HG02623 (cell line): Measurements from ENCODE around the gene OR52B6.
"Not testable (repeated sequence)": the region's sequence is repeated elsewhere in the genome, so short reads cannot be mapped to it uniquely, and the experiment has no call there.

ENCODE experiments used
- ATAC-seq: cut with Tn5 transposase; IDR thresholded peaks from one replicate; pipeline ENCODE4 v1.9.1; 2021; ENCODE audit warnings: moderate library complexity; ENCODE audit not compliant: unreplicated experiment

Gene OR52B6

DNA sequence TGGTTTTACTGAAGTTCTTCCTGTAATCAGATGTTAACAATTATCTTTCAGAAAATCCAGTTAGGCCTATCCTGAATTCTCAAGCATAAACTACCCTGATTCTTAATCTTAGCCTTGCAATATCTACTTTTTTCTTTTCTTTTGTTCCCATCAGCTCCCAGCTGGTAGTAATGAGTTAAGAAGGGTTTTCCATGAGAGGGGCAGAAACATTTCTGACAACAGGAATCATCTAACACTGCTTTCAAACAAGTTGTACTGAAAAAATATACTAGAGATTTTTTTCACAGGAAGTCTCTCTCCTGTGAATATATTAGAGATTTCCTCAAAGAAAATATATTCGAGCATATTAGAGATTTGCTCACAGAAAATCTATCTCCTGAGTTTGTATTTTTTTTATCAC lies 12.5 kb downstream of the OR52B6 start:
- no peak for ATAC-seq

DNA sequence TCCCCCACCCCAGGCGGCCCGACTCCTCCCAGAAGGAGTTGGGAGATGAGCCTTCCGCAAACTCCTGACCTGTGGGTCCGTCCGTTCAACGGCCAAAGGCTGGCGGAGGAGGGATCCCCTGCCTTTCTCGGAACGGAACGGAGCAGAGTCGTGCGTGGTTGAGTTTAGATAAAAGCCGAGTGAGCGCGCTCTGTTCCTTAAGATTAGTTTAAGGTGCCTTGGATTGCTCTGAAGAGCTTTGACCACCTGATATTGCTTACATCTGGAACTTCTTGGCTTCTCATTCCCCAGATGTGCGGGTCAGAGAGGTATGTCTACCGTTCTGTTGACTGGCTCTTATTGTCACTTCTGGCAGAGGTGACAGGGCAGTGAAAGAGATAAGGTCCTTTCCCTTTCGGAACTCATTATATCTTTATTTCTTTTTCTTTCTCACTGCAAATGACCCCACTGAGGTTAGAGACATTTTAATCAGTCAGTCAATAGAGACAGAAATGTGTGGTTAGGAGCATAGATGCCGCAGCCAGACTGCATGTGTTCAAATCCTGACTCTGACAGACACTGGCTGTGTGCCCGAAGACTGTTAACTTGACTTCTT lies 16.0 kb downstream of the OR52B6 start, which contains the start of gene TRIM6:
Gene TRIM6, plus strand, starts transcription at position 31 of the 595 bp plus-strand sequence. Its CDS starts 261 bp downstream, at position 292.
- ATAC-seq = peak; percentile 41

DNA sequence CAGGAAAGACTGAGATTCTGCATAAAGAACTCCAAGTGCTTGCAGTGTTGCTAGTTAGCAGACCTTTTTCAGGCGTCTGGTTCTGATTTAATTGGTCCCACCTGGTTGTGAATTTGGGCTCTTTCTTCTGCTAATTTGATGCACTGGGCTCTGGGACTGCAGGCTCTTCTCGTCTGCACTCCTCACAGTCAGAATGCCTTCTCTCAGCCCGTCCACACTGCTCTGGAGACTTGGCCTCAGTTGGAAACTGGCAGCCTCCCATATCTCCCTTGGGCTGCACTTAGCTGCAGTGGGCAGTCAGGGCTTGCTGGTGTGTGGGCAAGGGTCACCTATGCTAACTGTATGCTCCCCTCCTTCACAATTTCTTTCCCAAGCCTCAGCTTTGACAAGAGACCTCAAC lies 17.3 kb downstream of the OR52B6 start:
- no peak for ATAC-seq

DNA sequence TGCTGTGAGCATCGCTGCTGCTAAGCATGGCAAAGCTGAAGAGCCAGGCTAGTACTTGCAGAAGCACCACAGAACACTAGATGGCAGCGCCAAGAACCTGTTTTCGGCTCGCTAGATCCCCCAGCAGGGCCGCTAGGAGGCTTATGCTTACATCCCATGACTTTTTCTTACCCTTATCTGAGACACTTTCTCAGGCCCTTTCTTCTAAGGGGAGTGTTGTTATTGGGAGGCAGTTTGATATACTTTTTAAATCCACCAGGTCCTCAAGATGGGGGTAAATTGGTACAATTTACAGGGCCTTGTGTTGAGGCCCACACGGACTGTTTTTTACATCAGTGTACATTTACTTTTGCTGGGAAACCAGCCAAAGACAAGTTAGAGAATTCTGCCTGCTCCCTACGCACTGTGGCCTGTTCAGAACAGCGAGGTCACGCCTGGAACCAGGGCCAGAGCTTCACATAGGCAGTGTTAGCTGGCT lies 19.7 kb downstream of the OR52B6 start:
- peak; percentile 84 for ATAC-seq

DNA sequence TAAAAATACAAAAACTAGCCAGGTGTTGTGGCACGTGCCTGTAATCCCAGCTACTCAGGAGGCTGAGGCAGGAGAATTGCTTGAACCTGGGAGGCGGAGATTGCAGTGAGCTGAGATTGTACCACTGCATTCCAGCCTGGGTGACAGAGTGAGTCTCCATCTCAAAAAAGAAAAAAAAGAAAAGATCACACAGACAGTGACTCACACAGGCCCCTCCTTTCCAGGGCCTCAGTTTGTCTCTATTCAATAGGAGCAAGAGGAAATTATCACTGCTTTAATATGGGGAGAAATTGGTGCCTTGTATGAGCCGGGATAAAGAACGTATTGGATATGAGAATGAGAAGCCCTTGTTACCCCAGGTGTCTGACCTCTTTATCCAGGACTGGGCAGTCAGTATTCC lies 22.1 kb downstream of the OR52B6 start:
- ATAC-seq = not testable (repeated sequence)

DNA sequence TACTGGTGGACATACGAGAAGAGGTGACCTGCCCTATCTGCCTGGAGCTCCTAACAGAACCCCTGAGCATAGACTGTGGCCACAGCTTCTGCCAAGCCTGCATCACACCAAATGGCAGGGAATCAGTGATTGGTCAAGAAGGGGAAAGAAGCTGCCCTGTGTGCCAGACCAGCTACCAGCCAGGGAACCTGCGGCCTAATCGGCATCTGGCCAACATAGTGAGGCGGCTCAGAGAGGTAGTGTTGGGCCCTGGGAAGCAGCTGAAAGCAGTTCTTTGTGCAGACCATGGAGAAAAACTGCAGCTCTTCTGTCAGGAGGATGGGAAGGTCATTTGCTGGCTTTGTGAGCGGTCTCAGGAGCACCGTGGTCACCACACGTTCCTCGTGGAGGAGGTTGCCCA lies 22.6 kb downstream of the OR52B6 start:
- ATAC-seq = no peak

DNA sequence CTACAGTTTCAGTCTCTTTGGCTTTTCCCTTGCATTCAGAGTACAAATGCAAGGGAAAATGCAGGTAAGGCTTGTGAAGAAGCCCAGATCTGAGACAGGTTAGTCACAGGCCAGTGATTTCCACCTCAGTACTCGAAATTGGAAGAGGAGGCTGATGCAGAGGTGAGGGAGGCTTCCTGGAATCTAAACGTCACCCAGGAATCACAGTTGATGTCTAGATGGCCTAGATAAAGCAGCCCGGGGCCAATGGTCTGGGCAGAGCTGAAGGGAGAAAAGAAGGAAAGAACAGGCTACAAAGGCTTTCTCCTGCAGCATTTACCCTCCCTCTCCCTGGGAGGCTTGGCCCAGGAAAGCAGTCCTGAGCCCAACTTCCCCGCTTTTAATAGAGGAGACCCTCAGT lies 24.2 kb downstream of the OR52B6 start:
- ATAC-seq = no peak

DNA sequence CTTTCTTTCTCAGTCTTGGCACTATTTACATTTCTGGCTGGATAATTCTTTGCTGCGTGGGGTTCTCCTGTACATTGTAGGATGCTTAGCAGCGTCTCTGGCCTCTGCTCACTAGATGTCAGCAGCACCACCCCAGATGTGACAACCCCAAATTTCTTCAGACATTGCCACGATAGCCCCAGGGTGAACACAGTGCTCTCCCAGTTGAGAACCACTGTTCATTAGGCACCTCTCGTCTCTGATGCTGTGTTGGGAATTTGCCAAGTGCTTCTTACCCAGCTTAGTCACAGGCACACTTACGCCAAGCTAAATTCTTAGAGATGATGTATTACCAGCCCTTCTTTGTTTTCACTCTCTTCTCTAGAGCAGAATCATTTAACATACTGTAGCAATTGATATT lies 25.2 kb downstream of the OR52B6 start:
- ATAC-seq = no peak

DNA sequence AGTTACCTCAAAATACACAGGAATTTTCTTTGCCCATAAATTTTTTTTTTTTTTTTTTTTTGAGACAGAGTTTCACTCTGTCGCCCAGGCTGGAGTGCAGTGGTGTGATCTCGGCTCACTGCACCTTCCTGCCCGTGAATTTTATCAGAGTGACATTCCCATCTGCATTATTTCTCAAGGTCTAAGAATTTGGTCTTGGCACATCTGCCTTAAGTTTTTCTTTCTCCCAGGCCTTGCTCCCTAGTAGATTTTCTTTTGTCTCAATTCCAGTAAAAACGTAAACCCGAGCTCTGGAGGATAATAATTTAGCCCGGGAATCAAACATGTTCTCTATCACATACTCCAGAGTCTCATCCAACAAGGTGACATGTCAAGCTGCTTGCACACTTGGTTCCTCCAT lies 28.1 kb downstream of the OR52B6 start:
- ATAC-seq = no peak

DNA sequence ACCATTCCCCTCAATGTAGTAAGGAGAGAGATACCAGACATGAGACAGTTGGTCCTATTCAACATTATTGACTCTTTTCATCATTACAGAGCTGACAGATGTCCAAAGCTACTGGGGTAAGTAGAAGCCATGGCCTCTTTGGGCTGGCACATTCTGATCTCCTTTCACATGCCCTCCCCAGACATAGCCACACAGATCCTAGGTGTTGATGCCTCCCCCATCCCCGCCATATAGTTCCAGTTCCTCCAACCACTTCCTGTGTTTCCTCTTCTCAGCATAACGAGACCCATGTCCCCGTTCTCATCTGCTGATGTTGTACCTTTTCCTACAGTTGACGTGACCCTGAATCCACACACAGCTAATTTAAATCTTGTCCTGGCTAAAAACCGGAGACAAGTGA lies 29.8 kb downstream of the OR52B6 start:
- no peak for ATAC-seq

DNA sequence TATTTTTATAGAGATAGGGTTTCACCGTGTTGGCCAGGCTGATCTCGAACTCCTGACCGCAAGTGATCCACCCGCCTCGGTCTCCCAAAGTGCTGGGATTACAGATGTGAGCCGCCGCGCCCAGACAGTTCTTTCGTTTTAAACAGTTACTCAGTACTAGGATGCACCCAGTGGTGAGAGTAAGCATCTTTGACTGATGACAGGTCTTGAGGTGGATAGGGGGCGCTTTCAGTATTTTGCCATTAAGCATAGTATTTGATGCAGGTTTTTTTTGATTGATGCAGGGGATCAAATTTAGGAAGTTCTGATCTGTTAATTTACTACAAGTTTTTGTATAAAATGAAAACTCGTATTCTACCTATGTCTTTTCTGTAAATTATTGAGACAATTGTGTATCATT lies 30.9 kb downstream of the OR52B6 start:
- no peak for ATAC-seq

DNA sequence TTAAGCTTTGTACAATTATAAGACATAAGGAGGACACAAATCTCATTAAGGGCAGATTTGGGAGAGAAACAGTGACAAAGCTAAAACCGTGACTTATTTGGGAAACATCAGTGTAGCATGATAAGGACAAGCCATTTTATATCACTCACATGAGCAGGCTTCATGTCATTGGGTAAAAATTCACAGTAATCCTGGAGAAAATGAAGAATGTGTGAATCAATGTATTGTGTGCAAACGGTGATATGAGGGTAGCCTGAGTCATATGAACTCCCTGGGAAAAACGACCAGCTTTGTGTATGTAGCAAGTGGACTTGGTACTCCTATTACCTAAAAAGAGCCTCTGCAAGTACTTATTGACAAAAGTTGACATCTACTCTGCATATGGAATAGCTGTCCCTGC lies 38.1 kb downstream of the OR52B6 start:
- ATAC-seq = no peak

DNA sequence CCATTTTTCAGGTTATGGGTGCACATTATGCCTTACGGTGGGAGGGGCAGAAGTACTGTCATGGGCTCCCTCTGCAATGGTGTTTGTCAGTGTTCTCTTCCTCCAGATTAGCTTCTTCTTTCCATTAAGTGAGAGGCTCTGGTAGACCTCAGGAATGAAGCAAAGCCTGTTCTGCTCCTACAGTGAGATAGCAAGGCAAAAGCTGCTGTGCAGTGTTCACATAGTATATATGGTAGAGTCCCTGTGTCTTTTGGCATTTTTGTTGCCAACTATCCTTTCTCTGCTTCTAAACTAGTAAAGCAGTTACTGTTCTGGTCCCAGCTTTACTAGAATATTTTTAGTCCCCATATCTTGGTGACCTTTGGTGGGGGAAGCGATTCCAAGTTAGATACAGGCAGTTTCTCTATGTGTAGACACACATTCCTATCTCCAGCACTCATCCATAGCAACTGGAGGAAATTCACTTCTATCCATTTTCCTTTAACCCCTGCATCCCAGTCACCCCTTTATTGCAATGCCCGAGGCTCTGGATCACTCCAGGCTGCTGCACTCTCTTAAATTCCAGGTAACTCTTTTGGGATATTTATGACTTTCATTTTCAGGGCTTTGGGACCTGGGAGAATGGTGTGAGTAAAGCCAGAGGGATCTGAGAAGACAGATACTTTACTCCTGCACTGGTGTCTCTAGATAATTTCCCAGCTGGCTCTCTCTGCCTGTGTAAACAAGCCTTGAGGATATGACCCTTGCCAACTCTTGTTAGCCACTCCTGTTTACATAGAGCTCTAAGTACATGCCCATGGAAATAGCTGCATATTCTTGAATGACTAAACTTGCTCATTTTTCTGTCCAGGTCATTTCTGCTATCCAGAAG lies 40.2 kb downstream of the OR52B6 start:
- no peak for ATAC-seq

DNA sequence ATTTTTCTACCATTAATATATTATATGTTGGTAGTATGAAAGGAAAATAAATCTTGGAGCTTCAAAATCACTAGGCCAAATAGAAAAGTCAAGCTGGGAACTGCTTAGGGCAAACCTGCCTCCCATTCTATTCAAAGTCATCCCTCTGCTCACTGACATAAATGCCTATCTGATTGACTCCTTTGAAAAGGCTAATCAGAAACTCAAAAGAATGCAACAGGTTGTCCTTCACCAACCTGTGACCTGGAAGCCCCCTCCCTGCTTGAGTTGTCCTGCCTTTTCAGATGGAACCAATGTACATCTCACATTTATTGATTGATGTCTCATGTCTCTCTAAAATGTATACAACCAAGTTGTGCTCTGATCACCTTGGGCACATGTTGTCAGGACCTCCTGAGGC lies 40.9 kb downstream of the OR52B6 start:
- ATAC-seq = no peak

DNA sequence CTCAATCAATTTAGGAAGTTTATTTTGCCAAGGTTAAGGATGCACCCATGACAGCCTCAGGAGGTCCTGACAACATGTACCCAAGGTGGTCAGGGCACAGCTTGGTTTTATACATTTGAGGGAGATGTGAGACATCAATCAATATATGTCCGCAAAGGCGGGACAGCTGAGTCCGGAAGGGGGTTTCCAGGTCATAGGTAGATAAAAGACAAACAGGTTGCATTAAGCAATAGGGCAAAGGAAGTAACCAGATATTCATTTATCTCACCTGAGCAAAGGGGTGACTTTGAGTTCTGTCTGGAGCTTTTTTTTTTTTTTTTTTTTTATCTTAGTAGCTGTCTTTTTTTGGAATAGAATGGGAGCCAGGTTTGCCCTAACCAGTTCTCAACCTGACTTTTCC lies 42.1 kb downstream of the OR52B6 start:
- no peak for ATAC-seq

DNA sequence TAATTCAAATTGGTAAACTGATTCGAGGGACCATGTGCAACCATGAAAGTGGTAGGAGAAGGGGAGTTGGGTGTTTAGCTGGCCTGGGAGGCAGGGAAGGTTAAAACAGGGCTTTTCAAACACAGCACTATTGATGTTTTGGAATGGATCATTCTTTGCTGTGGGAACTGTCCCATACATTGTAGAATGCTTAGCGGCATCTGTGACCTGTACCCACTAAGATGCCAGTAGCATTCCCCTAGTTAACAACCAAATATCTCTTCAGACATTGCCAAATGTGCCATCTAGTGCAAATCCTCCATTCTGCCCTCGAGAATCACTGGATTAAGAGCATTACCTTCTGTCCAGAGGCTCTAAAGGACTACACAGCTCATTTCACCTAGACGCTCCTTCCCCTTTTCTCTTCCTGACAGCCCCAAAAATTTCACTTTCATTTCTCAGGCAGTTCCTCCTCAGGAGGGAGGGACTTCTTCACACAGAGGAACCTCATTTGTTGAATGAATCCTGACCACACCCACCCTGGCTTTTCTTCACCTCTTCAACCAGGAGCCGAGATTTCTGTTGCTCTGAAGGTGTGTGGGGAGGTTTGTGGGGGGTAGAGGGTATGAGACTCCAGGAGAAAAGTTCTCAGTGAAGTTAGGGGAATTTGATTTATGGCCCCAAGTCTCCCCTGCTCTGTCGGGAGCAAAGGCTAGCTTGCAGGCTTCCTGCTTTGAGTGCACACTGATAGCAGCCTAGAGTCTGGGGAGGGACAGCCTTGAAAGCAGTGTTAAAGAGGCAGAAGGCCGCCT lies 44.0 kb downstream of the OR52B6 start, which contains the start of gene TRIM34:
Gene TRIM34, plus strand, starts transcription at position 513 of the 791 bp plus-strand sequence. CDS start 7,331 bp downstream, outside the sequence.
- peak; percentile 96 for ATAC-seq

DNA sequence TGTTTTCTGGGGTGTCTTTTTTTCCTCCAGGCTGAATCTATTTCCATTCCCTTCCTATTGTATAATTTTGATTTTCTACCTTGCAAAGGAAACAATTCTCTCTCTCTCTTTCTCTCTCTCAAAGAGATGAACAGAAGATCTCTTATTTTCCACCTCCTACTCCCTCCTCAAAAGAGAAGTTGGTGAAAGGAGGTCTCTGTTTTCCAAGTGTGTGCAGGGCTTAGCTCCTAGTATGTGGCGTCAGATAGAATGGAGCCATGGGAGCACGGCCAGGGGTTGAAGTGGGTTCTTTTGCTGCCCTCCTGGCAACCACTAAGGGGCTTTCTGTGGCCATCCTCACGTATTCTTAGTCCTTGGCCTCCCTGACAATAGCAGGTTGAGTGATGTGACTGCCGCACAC lies 44.6 kb downstream of the OR52B6 start:
- no peak for ATAC-seq

DNA sequence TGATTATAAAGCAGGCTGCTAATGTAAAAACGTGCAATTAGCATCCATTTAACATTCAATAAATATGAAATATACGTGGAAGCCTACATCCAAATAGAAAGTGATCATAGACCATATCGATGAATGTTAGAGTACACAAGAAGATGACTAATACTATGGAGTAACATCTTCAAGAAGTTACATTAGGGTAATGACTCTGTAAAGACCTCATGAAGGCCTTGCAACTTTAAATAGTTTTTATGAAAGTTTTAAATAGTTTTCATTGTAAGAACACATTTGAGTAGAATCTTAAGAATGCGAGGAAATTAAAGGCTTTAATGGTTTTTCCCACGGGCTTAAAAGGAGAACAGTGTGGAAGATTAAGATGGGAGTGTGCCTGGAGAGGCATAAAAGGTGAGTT lies 45.5 kb downstream of the OR52B6 start:
- ATAC-seq = no peak

DNA sequence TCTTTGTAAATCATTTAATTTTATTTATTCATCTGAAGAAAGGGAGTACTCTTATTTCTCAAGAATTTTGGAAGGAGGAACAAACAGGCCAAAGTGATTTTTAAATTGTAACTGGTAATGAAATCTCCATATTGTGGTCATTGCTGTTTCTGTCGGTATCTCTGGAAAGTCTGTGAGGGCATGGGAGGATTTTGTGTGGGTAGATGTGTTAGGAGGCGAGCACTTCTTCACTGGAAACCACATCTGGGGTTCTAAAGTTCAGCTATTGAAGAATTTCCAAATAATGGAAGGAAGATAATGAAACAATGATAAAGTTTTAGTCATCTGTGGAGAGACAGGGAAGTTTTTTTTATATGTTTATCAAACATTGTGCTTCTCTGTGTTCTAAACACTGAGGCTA lies 50.7 kb downstream of the OR52B6 start:
- ATAC-seq = peak; percentile 15
